Osteoblast (primary cell): ENCODE data around the gene YIPF3. TPM values are rescaled to one million over a fixed set of nuclear protein-coding genes. Genes with fewer than 3 reads are reported as not detected.
A peak's percentile ranks its signal among the peaks of the same experiment; 100 is the strongest.

Experiments
- DNase-seq: peaks from one replicate; pipeline ENCODE4 v3.0.0; 2011; ENCODE audit warnings: low spot score, mixed read lengths; ENCODE audit not compliant: insufficient read length; ENCODE audit errors: missing footprints
- H2AFZ ChIP-seq: 2 replicates; pipeline ENCODE4 v1.6.0; 2011; ENCODE audit warnings: mild to moderate bottlenecking, low read length
- H3K27ac ChIP-seq: 2 replicates; pipeline ENCODE4 v1.5.1; 2011; ENCODE audit warnings: mild to moderate bottlenecking, low read depth, low read length, moderate library complexity
- H3K27me3 ChIP-seq: 2 replicates; pipeline ENCODE4 v1.6.0; 2012; ENCODE audit warnings: mild to moderate bottlenecking, control low read depth, inconsistent platforms, low read length, moderate library complexity; ENCODE audit not compliant: insufficient read depth
- H3K36me3 ChIP-seq: 2 replicates; pipeline ENCODE4 v1.5.1; 2011; ENCODE audit warnings: mild to moderate bottlenecking, low read length, control low read depth, moderate library complexity; ENCODE audit not compliant: insufficient read depth
- H3K4me1 ChIP-seq: 2 replicates; pipeline ENCODE4 v1.5.1; 2011; ENCODE audit warnings: mild to moderate bottlenecking, low read length, control low read depth, moderate library complexity; ENCODE audit not compliant: insufficient read depth
- H3K4me2 ChIP-seq: 2 replicates; pipeline ENCODE4 v1.6.0; 2011; ENCODE audit warnings: mild to moderate bottlenecking, low read length; ENCODE audit not compliant: insufficient read depth
- H3K4me3 ChIP-seq: fragments of 200-600 bp; sonication (generic); 3 replicates; pipeline ENCODE4 v1.5.1; 2012; ENCODE audit warnings: mild to moderate bottlenecking, low read length, inconsistent platforms; ENCODE audit not compliant: insufficient read depth
- H3K79me2 ChIP-seq: 2 replicates; pipeline ENCODE4 v1.6.0; 2012; ENCODE audit warnings: mild to moderate bottlenecking, low read length, control low read depth, inconsistent platforms; ENCODE audit not compliant: insufficient read depth
- H3K9me3 ChIP-seq: 2 replicates; pipeline ENCODE4 v1.5.1; 2011; ENCODE audit warnings: low read depth, low read length, control low read depth
- H4K20me1 ChIP-seq: 2 replicates; pipeline ENCODE4 v1.6.0; 2012; ENCODE audit warnings: mild to moderate bottlenecking, low read length, control low read depth; ENCODE audit not compliant: insufficient read depth
- CTCF ChIP-seq: IDR thresholded peaks from 2 replicates; pipeline ENCODE4 v1.5.1; 2011; ENCODE audit warnings: mild to moderate bottlenecking, low read depth, low read length, moderate library complexity; ENCODE audit errors: extremely low read depth
- total RNA-seq: library from RNA; depleted of rRNA; stranded (reverse); fragments of >200 nt; gene quantifications from 2 replicates; pipeline ENCODE4 v1.2.3, GENCODE V29; 2012

Gene YIPF3
- total RNA-seq, 1 donor: 98.8 TPM

GRCh38 chr6:43497129-43497396 lies 19.7 kb downstream of the YIPF3 start:
- H4K20me1 ChIP-seq: peaks cover 33% of the 10 kb centered on the region
- no peaks in the 10 kb centered on the region for H3K27me3 ChIP-seq
- peaks cover 41% of the 10 kb centered on the region for H3K79me2 ChIP-seq
- peak overlapping the region; percentile 56 for H3K4me2 ChIP-seq
- H3K27ac ChIP-seq: peak overlapping the region; percentile 49
- TF ChIP-seq CTCF: no peak
- H3K9me3 ChIP-seq: no peaks in the 10 kb centered on the region
- H3K4me1 ChIP-seq: peaks cover 49% of the 10 kb centered on the region
- H3K4me3 ChIP-seq: no peak overlapping the region
- no peak overlapping the region for H2AFZ ChIP-seq
- peak; percentile 80 for DNase-seq
- peaks cover 36% of the 10 kb centered on the region for H3K36me3 ChIP-seq

- Histone ChIP-seq H3K4me3 (no peak overlapping the region), H3K4me1 (peaks cover 55% of the 10 kb centered on the region), H3K4me2 (peak overlapping the region; percentile 56), H2AFZ (no peak overlapping the region), H3K79me2 (peaks cover 41% of the 10 kb centered on the region), H3K36me3 (peaks cover 33% of the 10 kb centered on the region), H3K27ac (peak overlapping the region; percentile 49), H3K27me3 (no peaks in the 10 kb centered on the region), H4K20me1 (peaks cover 37% of the 10 kb centered on the region), H3K9me3 (no peaks in the 10 kb centered on the region)
- peak; percentile 97 for DNase-seq
- TF ChIP-seq CTCF: peak; percentile 67
These were observed 20.2 kb downstream of the YIPF3 start for GRCh38 chr6:43496370-43497128.

GRCh38 chr6:43495409-43495941 lies 21.3 kb downstream of the YIPF3 start:
- Histone ChIP-seq H3K36me3 (peaks cover 25% of the 10 kb centered on the region), H3K9me3 (no peaks in the 10 kb centered on the region), H2AFZ (no peak overlapping the region), H3K4me3 (no peak overlapping the region), H3K79me2 (peaks cover 41% of the 10 kb centered on the region), H3K27me3 (no peaks in the 10 kb centered on the region), H3K4me2 (peak overlapping the region; percentile 56), H3K4me1 (peaks cover 55% of the 10 kb centered on the region), H4K20me1 (peaks cover 37% of the 10 kb centered on the region), H3K27ac (peak overlapping the region; percentile 49)
- peak; percentile 32 for TF ChIP-seq CTCF
- DNase-seq: peak; percentile 89

- H2AFZ ChIP-seq: no peak overlapping the region
- TF ChIP-seq CTCF: no peak
- H3K27ac ChIP-seq: no peak overlapping the region
- peaks cover 39% of the 10 kb centered on the region for H4K20me1 ChIP-seq
- H3K4me2 ChIP-seq: no peak overlapping the region
- peaks cover 42% of the 10 kb centered on the region for H3K79me2 ChIP-seq
- H3K27me3 ChIP-seq: no peaks in the 10 kb centered on the region
- no peak overlapping the region for H3K4me3 ChIP-seq
- peak; percentile 84 for DNase-seq
- no peaks in the 10 kb centered on the region for H3K9me3 ChIP-seq
- H3K4me1 ChIP-seq: peaks cover 55% of the 10 kb centered on the region
- H3K36me3 ChIP-seq: peaks cover 19% of the 10 kb centered on the region
These were observed 22.0 kb downstream of the YIPF3 start for GRCh38 chr6:43494766-43495165.
